Osteoblast (primary cell): ENCODE measurements around the gene NTRK2. TPM values are rescaled to one million over a fixed set of nuclear protein-coding genes. Genes with fewer than 3 reads are reported as not detected.

Experiments used
- DNase-seq: peaks from one replicate; pipeline ENCODE4 v3.0.0; 2011; ENCODE audit warnings: low spot score, mixed read lengths; ENCODE audit not compliant: insufficient read length; ENCODE audit errors: missing footprints
- H2AFZ ChIP-seq: 2 replicates; pipeline ENCODE4 v1.6.0; 2011; ENCODE audit warnings: mild to moderate bottlenecking, low read length
- H3K27ac ChIP-seq: 2 replicates; pipeline ENCODE4 v1.5.1; 2011; ENCODE audit warnings: mild to moderate bottlenecking, low read depth, low read length, moderate library complexity
- H3K27me3 ChIP-seq: 2 replicates; pipeline ENCODE4 v1.6.0; 2012; ENCODE audit warnings: mild to moderate bottlenecking, control low read depth, inconsistent platforms, low read length, moderate library complexity; ENCODE audit not compliant: insufficient read depth
- H3K36me3 ChIP-seq: 2 replicates; pipeline ENCODE4 v1.5.1; 2011; ENCODE audit warnings: mild to moderate bottlenecking, low read length, control low read depth, moderate library complexity; ENCODE audit not compliant: insufficient read depth
- H3K4me1 ChIP-seq: 2 replicates; pipeline ENCODE4 v1.5.1; 2011; ENCODE audit warnings: mild to moderate bottlenecking, low read length, control low read depth, moderate library complexity; ENCODE audit not compliant: insufficient read depth
- H3K4me2 ChIP-seq: 2 replicates; pipeline ENCODE4 v1.6.0; 2011; ENCODE audit warnings: mild to moderate bottlenecking, low read length; ENCODE audit not compliant: insufficient read depth
- H3K4me3 ChIP-seq: fragments of 200-600 bp; sonication (generic); 3 replicates; pipeline ENCODE4 v1.5.1; 2012; ENCODE audit warnings: mild to moderate bottlenecking, low read length, inconsistent platforms; ENCODE audit not compliant: insufficient read depth
- H3K79me2 ChIP-seq: 2 replicates; pipeline ENCODE4 v1.6.0; 2012; ENCODE audit warnings: mild to moderate bottlenecking, low read length, control low read depth, inconsistent platforms; ENCODE audit not compliant: insufficient read depth
- H3K9me3 ChIP-seq: 2 replicates; pipeline ENCODE4 v1.5.1; 2011; ENCODE audit warnings: low read depth, low read length, control low read depth
- H4K20me1 ChIP-seq: 2 replicates; pipeline ENCODE4 v1.6.0; 2012; ENCODE audit warnings: mild to moderate bottlenecking, low read length, control low read depth; ENCODE audit not compliant: insufficient read depth
- total RNA-seq: library from RNA; depleted of rRNA; stranded (reverse); fragments of >200 nt; gene quantifications from 2 replicates; pipeline ENCODE4 v1.2.3, GENCODE V29; 2012
- TF ChIP-seq, protein P1 (sequence below): IDR thresholded peaks from 2 replicates; pipeline ENCODE4 v1.5.1; 2011; ENCODE audit warnings: mild to moderate bottlenecking, low read depth, low read length, moderate library complexity; ENCODE audit errors: extremely low read depth

NTRK2 gene
- total RNA-seq, 1 donor: 3.3 TPM

DNA sequence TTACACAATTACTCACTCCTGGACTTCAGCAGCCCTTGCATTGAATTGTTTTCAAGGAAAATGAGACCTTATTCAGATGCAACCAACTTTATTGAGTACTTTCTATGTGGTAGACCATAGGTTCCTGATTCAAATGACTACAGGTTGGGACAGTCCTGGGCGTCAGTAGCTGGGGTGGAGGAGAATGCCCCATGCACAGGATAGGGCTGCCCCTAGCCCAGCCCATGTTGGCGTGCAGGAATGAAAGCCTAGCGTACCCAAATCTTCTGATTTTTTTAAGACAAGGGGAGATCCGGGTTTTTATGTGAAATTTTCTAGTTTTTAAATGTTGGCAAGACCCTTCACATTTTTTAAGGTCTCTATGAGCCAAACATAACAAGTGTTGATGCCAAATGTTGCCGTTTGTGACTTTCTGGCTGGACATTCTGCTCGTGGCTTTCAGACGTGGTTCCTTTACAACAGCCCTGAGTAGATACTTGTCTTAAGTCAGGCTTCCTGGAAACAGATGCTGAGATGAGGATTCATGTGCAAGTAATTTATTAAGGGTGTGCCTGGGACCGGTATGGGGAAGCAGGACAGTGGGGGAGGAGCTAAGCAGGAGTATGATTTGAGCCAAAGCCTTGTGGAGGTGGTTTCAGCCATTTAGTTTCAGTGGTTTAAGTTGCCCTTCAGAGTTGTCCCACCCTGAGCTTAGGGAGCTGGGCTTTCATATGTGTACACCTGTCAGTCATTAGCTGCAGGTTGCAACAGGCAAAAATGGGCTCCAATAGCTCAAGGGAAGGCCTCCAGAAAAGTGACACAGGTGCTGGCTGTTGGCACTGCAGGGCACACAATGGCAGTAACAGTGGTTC lies 154.1 kb downstream of the NTRK2 start:
- TF ChIP-seq, protein P1, sequence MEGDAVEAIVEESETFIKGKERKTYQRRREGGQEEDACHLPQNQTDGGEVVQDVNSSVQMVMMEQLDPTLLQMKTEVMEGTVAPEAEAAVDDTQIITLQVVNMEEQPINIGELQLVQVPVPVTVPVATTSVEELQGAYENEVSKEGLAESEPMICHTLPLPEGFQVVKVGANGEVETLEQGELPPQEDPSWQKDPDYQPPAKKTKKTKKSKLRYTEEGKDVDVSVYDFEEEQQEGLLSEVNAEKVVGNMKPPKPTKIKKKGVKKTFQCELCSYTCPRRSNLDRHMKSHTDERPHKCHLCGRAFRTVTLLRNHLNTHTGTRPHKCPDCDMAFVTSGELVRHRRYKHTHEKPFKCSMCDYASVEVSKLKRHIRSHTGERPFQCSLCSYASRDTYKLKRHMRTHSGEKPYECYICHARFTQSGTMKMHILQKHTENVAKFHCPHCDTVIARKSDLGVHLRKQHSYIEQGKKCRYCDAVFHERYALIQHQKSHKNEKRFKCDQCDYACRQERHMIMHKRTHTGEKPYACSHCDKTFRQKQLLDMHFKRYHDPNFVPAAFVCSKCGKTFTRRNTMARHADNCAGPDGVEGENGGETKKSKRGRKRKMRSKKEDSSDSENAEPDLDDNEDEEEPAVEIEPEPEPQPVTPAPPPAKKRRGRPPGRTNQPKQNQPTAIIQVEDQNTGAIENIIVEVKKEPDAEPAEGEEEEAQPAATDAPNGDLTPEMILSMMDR: no peak

DNA sequence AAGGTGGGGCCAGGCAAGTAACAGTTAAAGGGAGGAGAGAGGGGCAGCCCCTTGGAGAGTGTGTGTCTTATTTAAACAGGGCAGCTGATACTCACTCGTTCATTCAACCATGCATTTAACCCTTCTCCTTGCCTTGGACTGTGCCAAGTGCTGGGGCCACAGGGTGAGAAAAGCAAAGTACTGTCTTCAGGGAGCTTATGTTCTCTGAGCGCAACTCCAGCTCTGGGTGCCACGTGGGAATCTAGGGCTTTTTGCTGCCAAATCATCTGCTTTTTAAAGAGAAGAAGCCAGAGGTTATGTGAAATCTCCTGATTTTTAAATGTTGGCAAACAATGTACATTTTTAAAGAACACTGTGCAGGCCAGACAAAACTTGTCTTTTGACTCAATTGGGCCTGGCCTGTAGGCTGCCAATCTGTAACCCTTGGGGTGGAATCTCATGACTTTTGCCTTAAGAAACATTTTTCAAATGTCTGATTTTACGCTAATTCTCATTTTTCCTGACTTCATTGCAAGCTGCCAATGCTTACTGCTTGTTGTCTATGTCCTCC lies 157.8 kb downstream of the NTRK2 start:
- H3K9me3 ChIP-seq: no peaks in the 10 kb centered on the region
- H2AFZ ChIP-seq: no peak overlapping the region
- TF ChIP-seq, protein P1: no peak
- H4K20me1 ChIP-seq: no peaks in the 10 kb centered on the region
- no peak for DNase-seq
- H3K4me1 ChIP-seq: no peaks in the 10 kb centered on the region
- H3K36me3 ChIP-seq: no peaks in the 10 kb centered on the region
- no peak overlapping the region for H3K4me2 ChIP-seq
- H3K79me2 ChIP-seq: no peaks in the 10 kb centered on the region
- no peak overlapping the region for H3K27ac ChIP-seq
- no peak overlapping the region for H3K4me3 ChIP-seq
- H3K27me3 ChIP-seq: no peaks in the 10 kb centered on the region

More for the DNA sequence above, 154.1 kb downstream of the NTRK2 start:
- Histone ChIP-seq H3K4me1 (no peaks in the 10 kb centered on the region), H3K27me3 (no peaks in the 10 kb centered on the region), H3K4me3 (no peak overlapping the region), H3K4me2 (no peak overlapping the region), H4K20me1 (no peaks in the 10 kb centered on the region), H3K27ac (no peak overlapping the region), H3K9me3 (no peaks in the 10 kb centered on the region), H3K36me3 (no peaks in the 10 kb centered on the region), H3K79me2 (no peaks in the 10 kb centered on the region), H2AFZ (no peak overlapping the region)
- DNase-seq: no peak

DNA sequence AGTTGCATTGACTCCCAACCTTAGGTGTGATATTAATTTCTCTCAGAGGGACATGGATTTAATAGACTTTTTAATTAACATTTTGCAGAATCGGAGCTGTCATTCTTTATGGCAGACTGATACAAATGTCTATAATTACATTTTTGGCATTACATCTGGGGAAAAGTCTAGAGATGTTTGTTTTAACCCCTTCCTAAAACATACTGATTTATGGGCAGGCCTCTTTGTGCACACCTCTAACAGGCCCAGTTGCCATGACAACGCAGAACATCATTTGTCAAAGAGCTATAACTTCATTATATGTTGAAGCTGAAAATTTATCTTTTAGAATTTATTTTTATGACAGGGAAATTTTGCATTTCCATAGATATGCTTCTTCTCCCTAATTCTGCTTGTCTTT lies 158.5 kb downstream of the NTRK2 start:
- Histone ChIP-seq H3K79me2 (no peaks in the 10 kb centered on the region), H3K9me3 (no peaks in the 10 kb centered on the region), H3K27ac (no peak overlapping the region), H3K27me3 (no peaks in the 10 kb centered on the region), H3K4me2 (no peak overlapping the region), H3K4me1 (no peaks in the 10 kb centered on the region), H3K4me3 (no peak overlapping the region), H2AFZ (no peak overlapping the region), H3K36me3 (no peaks in the 10 kb centered on the region), H4K20me1 (no peaks in the 10 kb centered on the region)
- TF ChIP-seq, protein P1: no peak
- no peak for DNase-seq

DNA sequence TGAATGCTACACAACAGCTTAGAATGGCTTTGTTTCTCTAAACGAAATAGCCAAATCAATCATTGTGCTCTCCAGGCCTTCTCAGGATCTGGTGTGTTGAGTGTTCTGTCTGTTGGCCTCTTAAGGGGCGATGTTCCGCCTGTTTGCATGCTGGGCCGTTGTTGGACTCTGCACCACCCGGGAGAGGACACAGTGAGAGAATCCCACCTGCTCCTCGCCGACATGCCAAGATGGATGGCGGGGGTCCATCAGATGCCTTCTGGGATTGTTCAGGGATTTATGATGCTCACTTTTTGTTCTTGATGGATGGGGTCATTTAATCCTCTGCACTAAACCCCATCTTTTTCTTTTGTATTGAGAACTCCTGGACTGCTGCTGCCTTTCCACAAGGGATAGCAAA lies 159.9 kb downstream of the NTRK2 start:
- H3K4me2 ChIP-seq: no peak overlapping the region

More for the DNA sequence above, 159.9 kb downstream of the NTRK2 start:
- Histone ChIP-seq H2AFZ (no peak overlapping the region), H3K79me2 (no peaks in the 10 kb centered on the region), H3K36me3 (no peaks in the 10 kb centered on the region), H3K27me3 (no peaks in the 10 kb centered on the region), H3K27ac (no peak overlapping the region), H3K4me3 (no peak overlapping the region), H3K9me3 (no peaks in the 10 kb centered on the region), H4K20me1 (no peaks in the 10 kb centered on the region), H3K4me1 (no peaks in the 10 kb centered on the region)
- TF ChIP-seq, protein P1: no peak
- no peak for DNase-seq
